Left ventricle myocardium inferior (tissue), 1 donor: Measurements from ENCODE around the gene FKBP5. TPM values are rescaled to one million over a fixed set of nuclear protein-coding genes. Genes with fewer than 3 reads are reported as not detected.

ENCODE experiments used
- DNase-seq: peaks from one replicate; pipeline ENCODE4 v3.0.0-alpha.2; 2020
- H3K27ac ChIP-seq: fragments of 200-600 bp; replicated peaks from 2 replicates; pipeline ENCODE4 v1.8.0; 2021
- H3K27me3 ChIP-seq: fragments of 200-600 bp; 2 replicates; pipeline ENCODE4 v1.8.0; 2021; ENCODE audit warnings: low read depth
- H3K36me3 ChIP-seq: fragments of 200-600 bp; 2 replicates; pipeline ENCODE4 v1.8.0; 2021
- H3K4me1 ChIP-seq: fragments of 200-600 bp; 2 replicates; pipeline ENCODE4 v1.8.0; 2021
- H3K4me3 ChIP-seq: fragments of 200-600 bp; 2 replicates; pipeline ENCODE4 v1.8.0; 2021; ENCODE audit warnings: mild to moderate bottlenecking, moderate library complexity
- H3K9me3 ChIP-seq: fragments of 200-600 bp; replicated peaks from 2 replicates; pipeline ENCODE4 v1.8.0; 2021
- CTCF ChIP-seq: fragments of 200-600 bp; IDR thresholded peaks from 2 replicates; pipeline ENCODE4 v1.8.0; 2021; ENCODE audit warnings: antibody characterized with exemption, mild to moderate bottlenecking, borderline replicate concordance
- intact Hi-C: fragments of 100-400 bp; cut with micrococcal nuclease; formaldehyde crosslinking; loops from one replicate; pipeline ENCODE4 v1.11.0; 2022
- total RNA-seq: library from RNA; stranded (reverse); fragmentation: NEBNext Ultra II Directional; extraction: Animal tissue kit (Norgen Biotek cat#: 25700); gene quantifications from one replicate; pipeline ENCODE4 v1.2.1, GENCODE V29; 2021
- donor health status: DM: no; HTN: yes; CAD: no; lungs with severe emphysema.

The FKBP5 gene
- total RNA-seq, 1 donor from 2014 or later: 101 TPM

- H3K36me3 ChIP-seq: peaks cover 16% of the 10 kb centered on the region
- H3K4me1 ChIP-seq: peaks cover 38% of the 10 kb centered on the region
- no peaks in the 10 kb centered on the region for H3K27me3 ChIP-seq
- DNase-seq: no peak
- intact Hi-C loops: no loop called here
- no peak for TF ChIP-seq CTCF
- H3K27ac ChIP-seq: no peak overlapping the region
- no peaks in the 10 kb centered on the region for H3K9me3 ChIP-seq
- H3K4me3 ChIP-seq: no peak overlapping the region
These were observed 40.5 kb downstream of the FKBP5 start for GRCh38 chr6:35648203-35648602.

- Histone ChIP-seq H3K4me3 (no peak overlapping the region), H3K27me3 (no peaks in the 10 kb centered on the region), H3K27ac (no peak overlapping the region), H3K4me1 (peaks cover 37% of the 10 kb centered on the region), H3K36me3 (peaks cover 18% of the 10 kb centered on the region), H3K9me3 (no peaks in the 10 kb centered on the region)
- DNase-seq: no peak
- TF ChIP-seq CTCF: no peak
- intact Hi-C loops: no loop called here
These were observed 41.3 kb downstream of the FKBP5 start for GRCh38 chr6:35647400-35647799.

GRCh38 chr6:35643162-35643535 is 45.6 kb downstream of the FKBP5 start:
- DNase-seq: no peak
- intact Hi-C loops: no loop called here
- Histone ChIP-seq H3K36me3 (peaks cover 60% of the 10 kb centered on the region), H3K4me3 (no peak overlapping the region), H3K4me1 (peaks cover 37% of the 10 kb centered on the region), H3K9me3 (no peaks in the 10 kb centered on the region), H3K27ac (no peak overlapping the region), H3K27me3 (no peaks in the 10 kb centered on the region)
- no peak for TF ChIP-seq CTCF

- Histone ChIP-seq H3K27ac (no peak overlapping the region), H3K27me3 (no peaks in the 10 kb centered on the region), H3K4me1 (peaks cover 35% of the 10 kb centered on the region), H3K9me3 (no peaks in the 10 kb centered on the region), H3K4me3 (no peak overlapping the region), H3K36me3 (peaks cover 66% of the 10 kb centered on the region)
- no peak for TF ChIP-seq CTCF
- no peak for DNase-seq
- intact Hi-C loops: no loop called here
These were observed 46.1 kb downstream of the FKBP5 start for GRCh38 chr6:35642471-35643161.

GRCh38 chr6:35640017-35640664 is 48.6 kb downstream of the FKBP5 start:
- Histone ChIP-seq H3K27me3 (no peaks in the 10 kb centered on the region), H3K4me3 (no peak overlapping the region), H3K4me1 (peaks cover 15% of the 10 kb centered on the region), H3K36me3 (peaks cover 75% of the 10 kb centered on the region), H3K9me3 (no peaks in the 10 kb centered on the region), H3K27ac (no peak overlapping the region)
- TF ChIP-seq CTCF: no peak
- intact Hi-C loops: no loop called here
- no peak for DNase-seq
